ENCODE measurements around the gene OPTN. TPM values are rescaled to one million over a fixed set of nuclear protein-coding genes. Genes with fewer than 3 reads are reported as not detected.

The OPTN gene
- polyA plus RNA-seq, 3 donors, result 1.4 to 3.7 (median 2.6) TPM

- Mint-ChIP-seq H3K4me3 (peak overlapping the region in 1 of 2 donors; percentile 49), H3K27me3 (ENCODE audit: low read depth in 3 of 3) (peaks cover 15 to 39% (median 22%) of the 10 kb centered on the region in 3 donors), H3K4me1 (peaks cover 20% of the 10 kb centered on the region), H3K36me3 (peaks cover 0 to 3% of the 10 kb centered on the region in 2 donors), H3K27ac (peak overlapping the region in 1 of 7 donors; percentile 15), H3K9me3 (peaks cover 0 to 2% (median 0%) of the 10 kb centered on the region in 7 donors)
- H3K27me3 ChIP-seq (ENCODE audit: control insufficient read depth in 2 of 2, insufficient read depth in 2 of 2, low read length in 2 of 2), result peaks cover 12 to 16% of the 10 kb centered on the region in 2 donors
- no peaks in the 10 kb centered on the region for H3K9me3 ChIP-seq (replicated peaks in 1 of 2; ENCODE audit: control insufficient read depth in 1 of 2, insufficient read depth in 1 of 2, low read length in 2 of 2)
- no peak for DNase-seq
- intact Hi-C loops (cut with micrococcal nuclease), result no loop called here
- 79% methylated on average over 10 of the region's 13 CpGs for WGBS (ENCODE audit: insufficient coverage)
- H3K9ac ChIP-seq (ENCODE audit: insufficient read depth, low read length, poor library complexity, severe bottlenecking), result no peak overlapping the region
- no peak overlapping the region for H3K27ac ChIP-seq (ENCODE audit: low read depth in 1 of 2, low read length in 2 of 2)
- H3K4me3 ChIP-seq (replicated peaks in 1 of 3; ENCODE audit: low read depth in 2 of 3, low read length in 3 of 3), result no peak overlapping the region
- H2AFZ ChIP-seq (ENCODE audit: insufficient read depth, low read depth, low read length, poor library complexity, severe bottlenecking), result no peak overlapping the region
- H3K36me3 ChIP-seq (replicated peaks in 1 of 2; ENCODE audit: control insufficient read depth in 1 of 2, insufficient read depth in 2 of 2, low read length in 2 of 2), result no peaks in the 10 kb centered on the region
- H3K79me2 ChIP-seq (ENCODE audit: insufficient read depth, low read length), result no peaks in the 10 kb centered on the region
- TF ChIP-seq CTCF (IDR thresholded peaks at IDR 0.05), result no peak
- H4K20me1 ChIP-seq (ENCODE audit: insufficient read depth, low read length), result no peaks in the 10 kb centered on the region
- H3K4me1 ChIP-seq (ENCODE audit: control insufficient read depth in 1 of 2, insufficient read depth in 2 of 2, low read length in 2 of 2), result peaks cover 11 to 18% of the 10 kb centered on the region in 2 donors
- no peak overlapping the region for H3K4me2 ChIP-seq (replicated peaks; ENCODE audit: extremely low read depth, low read length, poor library complexity, severe bottlenecking)
Measured at GRCh38 chr10:13102002-13102794, 2.2 kb downstream of the OPTN start.

DNA sequence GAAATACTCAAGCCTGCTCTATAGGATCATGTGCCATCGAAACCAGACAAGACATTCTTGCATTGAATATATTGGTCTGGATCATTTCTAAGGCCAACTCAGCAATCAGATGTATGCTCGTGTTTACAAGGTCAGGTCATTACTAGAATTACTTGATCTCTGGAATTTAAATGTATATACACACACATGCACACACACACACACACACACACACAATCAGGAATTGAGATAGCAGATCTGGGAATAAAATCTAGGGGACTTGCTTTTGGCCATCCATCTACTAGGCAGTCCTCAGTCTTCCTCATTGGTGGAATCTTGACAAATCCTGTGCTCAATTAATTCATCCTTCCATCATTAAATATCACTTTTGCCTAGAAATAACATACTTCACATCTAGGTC lies 3.6 kb downstream of the OPTN start:
- H3K79me2 ChIP-seq (ENCODE audit: insufficient read depth, low read length), result no peaks in the 10 kb centered on the region

More for the DNA sequence above, 3.6 kb downstream of the OPTN start:
- Histone ChIP-seq H3K36me3 (replicated peaks in 1 of 2; ENCODE audit: control insufficient read depth in 1 of 2, insufficient read depth in 2 of 2, low read length in 2 of 2) (no peaks in the 10 kb centered on the region), H3K4me2 (replicated peaks; ENCODE audit: extremely low read depth, low read length, poor library complexity, severe bottlenecking) (no peak overlapping the region), H3K9ac (ENCODE audit: insufficient read depth, low read length, poor library complexity, severe bottlenecking) (no peak overlapping the region), H3K9me3 (replicated peaks in 1 of 2; ENCODE audit: control insufficient read depth in 1 of 2, insufficient read depth in 1 of 2, low read length in 2 of 2) (no peaks in the 10 kb centered on the region), H4K20me1 (ENCODE audit: insufficient read depth, low read length) (no peaks in the 10 kb centered on the region), H3K27me3 (ENCODE audit: control insufficient read depth in 2 of 2, insufficient read depth in 2 of 2, low read length in 2 of 2) (peaks cover 12 to 16% of the 10 kb centered on the region in 2 donors), H2AFZ (ENCODE audit: insufficient read depth, low read depth, low read length, poor library complexity, severe bottlenecking) (no peak overlapping the region), H3K4me3 (replicated peaks in 1 of 3; ENCODE audit: low read depth in 2 of 3, low read length in 3 of 3) (no peak overlapping the region), H3K27ac (ENCODE audit: low read depth in 1 of 2, low read length in 2 of 2) (no peak overlapping the region), H3K4me1 (ENCODE audit: control insufficient read depth in 1 of 2, insufficient read depth in 2 of 2, low read length in 2 of 2) (peaks cover 11 to 18% of the 10 kb centered on the region in 2 donors)
- Mint-ChIP-seq H3K9me3 (peaks cover 0 to 2% (median 0%) of the 10 kb centered on the region in 7 donors), H3K27me3 (ENCODE audit: low read depth in 3 of 3) (peaks cover 15 to 31% (median 23%) of the 10 kb centered on the region in 3 donors), H3K4me3 (no peak overlapping the region), H3K4me1 (peaks cover 20% of the 10 kb centered on the region), H3K36me3 (peaks cover 0 to 3% of the 10 kb centered on the region in 2 donors), H3K27ac (no peak overlapping the region)
- DNase-seq, result no peak
- WGBS (ENCODE audit: insufficient coverage), result 100% methylated on average over 1 of the region's 2 CpGs
- no peak for TF ChIP-seq CTCF (IDR thresholded peaks at IDR 0.05)
- intact Hi-C loops (cut with micrococcal nuclease), result no loop called here
